Measurements from ENCODE around the gene NUP93. TPM values are rescaled to one million over a fixed set of nuclear protein-coding genes. Genes with fewer than 3 reads are reported as not detected.

Gene NUP93
- total and polyA plus RNA-seq, 2 of the 8 experiments (the other 6 are each of a cell fraction or from before 2014, with no cell fraction given), result 147 to 201 TPM

GRCh38 chr16:56787167-56787566, 57.2 kb downstream of the NUP93 start:
- H3K4ac ChIP-seq (replicated peaks; ENCODE audit: insufficient read length, low read depth, low read length), result no peak overlapping the region
- H2BK12ac ChIP-seq (ENCODE audit: low read depth, low read length), result no peak overlapping the region
- no peak overlapping the region for H4K5ac ChIP-seq (ENCODE audit: insufficient read length, low read depth, low read length)
- H3K4me3 ChIP-seq (ENCODE audit: extremely low read depth in 1 of 4, insufficient read depth in 2 of 4, low read depth in 3 of 4, low read length in 4 of 4), result no peak overlapping the region
- no peak overlapping the region for H2AFZ ChIP-seq (ENCODE audit: low read length)
- DNase-seq (ENCODE audit: low read depth in 1 of 2, low spot score in 2 of 2) (no peak), FAIRE-seq (peak; percentile 65)
- H2BK120ac ChIP-seq (replicated peaks; ENCODE audit: low read depth, low read length), result no peak overlapping the region
- no peak overlapping the region for H4K8ac ChIP-seq (ENCODE audit: extremely low read depth, insufficient read depth, low read length)
- H3K79me2 ChIP-seq (ENCODE audit: control insufficient read depth in 1 of 2, insufficient read depth in 2 of 2, low read length in 2 of 2), result peaks cover 0 to 68% of the 10 kb centered on the region in 2 experiments
- H2BK15ac ChIP-seq (ENCODE audit: low read length), result no peak overlapping the region
- H2AK5ac ChIP-seq (ENCODE audit: low read depth, low read length), result no peak overlapping the region
- H3K14ac ChIP-seq (ENCODE audit: insufficient read length), result no peak overlapping the region
- H2BK20ac ChIP-seq (ENCODE audit: low read length), result no peak overlapping the region
- no peak overlapping the region for H3K23ac ChIP-seq (ENCODE audit: insufficient read length)
- no peak overlapping the region for H4K91ac ChIP-seq (replicated peaks; ENCODE audit: insufficient read length, low read length)
- TF ChIP-seq POLR2AphosphoS5 (IDR thresholded peaks at IDR 0.05; ENCODE audit: low read depth, low read length), result no peak
- no peak for TF ChIP-seq SP1 (IDR thresholded peaks at IDR 0.05; ENCODE audit: low read depth, low read length)
- TF ChIP-seq TAF7 (optimal IDR thresholded peaks at IDR 0.05; ENCODE audit: borderline replicate concordance, low read depth, low read length), result no peak
- 51% methylated on average over 6 of the region's 6 CpGs; no CpG with 5 or more reads in 1 of the 2 experiments for WGBS, 2 experiments (ENCODE audit: extremely low coverage in 1 of 2, insufficient coverage in 1 of 2, insufficient read length in 1 of 2, insufficient replicate concordance in 2 of 2, low coverage in 1 of 2, low lambda C conversion rate in 2 of 2, missing lambda C conversion rate in 1 of 2)
- ChIA-PET POLR2A (ENCODE audit: partially characterized antibody) (interaction anchor here (0.6 to 1.4 kb wide), 3 partner anchors 8 to 217 kb away, joined by 3 to 5 read pairs (median 3); no protein-coding TSS in a partner anchor), CTCF (ENCODE audit: partially characterized antibody) (interaction anchor here (0.8 to 3.1 kb wide), 11 partner anchors 9 to 186 kb away, joined by 3 to 16 read pairs (median 3); no protein-coding TSS in a partner anchor)
- H3K23me2 ChIP-seq (ENCODE audit: low read depth, low read length), result no peaks in the 10 kb centered on the region
- no peaks in the 10 kb centered on the region for H3K9me3 ChIP-seq (ENCODE audit: insufficient read depth in 2 of 2, low read depth in 1 of 2, low read length in 1 of 2)
- no peak overlapping the region for H3K18ac ChIP-seq (ENCODE audit: extremely low read depth, low read length)
- H4K20me1 ChIP-seq (replicated peaks in 1 of 2; ENCODE audit: control insufficient read depth in 1 of 2, insufficient read depth in 2 of 2, low read length in 2 of 2), result peaks cover 3 to 10% of the 10 kb centered on the region in 2 experiments
- peaks cover 12 to 27% (median 23%) of the 10 kb centered on the region in 4 experiments for H3K4me1 ChIP-seq (replicated peaks in 1 of 4; ENCODE audit: control insufficient read depth in 3 of 4, insufficient read depth in 4 of 4, low read length in 3 of 4)
- H3K27me3 ChIP-seq (replicated peaks in 1 of 4; ENCODE audit: control insufficient read depth in 3 of 4, extremely low read depth in 1 of 4, insufficient read depth in 3 of 4, low read length in 3 of 4), result no peaks in the 10 kb centered on the region
- no peak overlapping the region for H3K56ac ChIP-seq (replicated peaks; ENCODE audit: insufficient read length, low read depth, low read length)
- H3K36me3 ChIP-seq (ENCODE audit: control insufficient read depth in 2 of 4, insufficient read depth in 4 of 4, low read length in 3 of 4), result no peaks in the 10 kb centered on the region
- H3K79me1 ChIP-seq (ENCODE audit: low read depth, low read length), result peaks cover 11% of the 10 kb centered on the region
- H3K9ac ChIP-seq (replicated peaks in 1 of 4; ENCODE audit: extremely low read depth in 1 of 4, low read depth in 3 of 4, low read length in 3 of 4), result no peak overlapping the region
- no peak overlapping the region for H3K27ac ChIP-seq (ENCODE audit: low read depth, low read length)
- peak overlapping the region in 1 of 2 experiments; percentile 38; a peak in 2 of 4 replicates for H3K4me2 ChIP-seq (ENCODE audit: insufficient read depth in 1 of 2, low read depth in 2 of 2, low read length in 2 of 2)
- H2BK5ac ChIP-seq (ENCODE audit: low read depth, low read length), result no peak overlapping the region

All from H1 (cell line).